Measurements from ENCODE around the gene FGF19.

FGF19 gene

GRCh38 chr11:69667619-69668604 lies 35.9 kb downstream of the FGF19 start:
- no peak for DNase-seq

DNA sequence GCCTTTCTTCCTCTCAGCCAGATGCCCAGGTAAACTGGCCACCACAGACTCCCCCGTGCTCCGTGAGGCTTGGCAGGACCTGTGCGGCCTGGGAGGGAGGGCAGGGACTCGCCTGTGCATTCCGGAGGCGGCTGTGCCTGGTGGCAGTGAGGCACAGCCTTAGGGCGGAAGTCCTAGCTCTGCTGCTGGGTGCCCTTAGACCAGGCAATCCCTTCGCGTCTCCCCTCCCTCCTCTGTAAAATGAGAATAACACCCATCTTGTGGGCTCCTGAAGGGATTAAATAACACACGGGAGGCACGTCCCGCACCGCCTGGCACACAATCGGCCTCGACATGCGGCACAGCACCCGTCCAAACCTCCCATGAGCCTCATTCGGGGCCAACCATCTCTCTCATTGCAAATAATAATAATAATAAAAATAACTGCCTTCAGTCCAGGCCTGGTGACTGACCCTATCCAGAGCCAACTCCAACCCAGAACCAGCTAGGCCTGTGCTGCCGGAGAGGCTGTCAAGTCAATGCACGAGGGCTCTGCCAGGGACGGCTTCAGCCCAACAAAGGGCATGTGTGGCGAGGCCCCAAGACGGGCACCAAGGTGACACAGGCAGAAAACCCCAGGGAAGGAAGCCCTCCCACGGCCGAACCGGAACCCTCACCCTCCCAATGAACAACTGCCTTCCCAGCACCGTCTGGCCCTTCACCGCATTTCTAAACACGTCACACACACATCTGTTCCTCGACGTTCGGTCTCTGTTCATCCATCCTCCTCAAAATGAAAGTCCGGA lies 36.9 kb downstream of the FGF19 start:
- DNase-seq, result no peak

- no peak for DNase-seq
These were observed 37.6 kb downstream of the FGF19 start for GRCh38 chr11:69666261-69666660.

DNA sequence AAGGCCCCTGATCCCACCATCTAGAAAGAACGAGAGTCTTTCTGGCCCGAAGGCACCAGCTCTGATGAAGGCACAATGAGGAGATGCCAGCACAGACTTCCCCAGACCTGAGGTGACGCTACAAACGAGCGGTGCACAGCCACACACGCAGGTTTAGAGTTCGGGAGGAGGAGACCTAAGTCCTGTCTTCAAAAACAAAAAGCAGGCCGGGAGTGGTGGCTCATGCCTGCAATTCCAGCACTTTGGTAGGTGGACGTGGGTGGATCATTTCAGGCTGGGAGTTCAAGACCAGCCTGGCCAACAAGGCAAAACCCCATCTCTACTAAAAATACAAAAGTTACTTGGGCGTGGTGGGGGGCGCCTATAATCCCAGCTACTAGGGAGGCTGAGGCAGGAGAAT lies 38.2 kb downstream of the FGF19 start:
- DNase-seq, result no peak

DNA sequence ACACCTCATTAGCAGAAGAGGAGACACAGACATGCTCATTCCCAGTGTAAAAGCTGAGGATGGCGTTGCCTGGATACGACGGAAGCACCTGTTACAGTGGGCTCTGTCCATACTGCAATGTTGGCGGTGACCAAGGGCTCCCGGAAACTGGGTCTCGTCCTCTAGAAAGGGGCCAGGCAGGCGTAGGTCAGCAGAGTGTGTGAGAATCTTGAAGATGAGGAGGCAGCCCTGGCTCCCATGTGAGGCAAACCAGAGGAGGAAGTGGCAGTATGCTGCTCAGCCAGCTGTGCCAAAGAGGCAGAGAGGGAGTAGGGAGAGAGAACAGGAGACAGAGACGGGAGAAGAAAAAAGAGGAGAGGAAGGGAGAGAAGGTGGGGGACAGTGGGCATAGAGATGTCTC lies 38.9 kb downstream of the FGF19 start:
- no peak for DNase-seq

GRCh38 chr11:69664103-69664775 lies 39.6 kb downstream of the FGF19 start:
- no peak for DNase-seq

- no peak for DNase-seq
These were observed 40.5 kb downstream of the FGF19 start for GRCh38 chr11:69663326-69663725.

DNA sequence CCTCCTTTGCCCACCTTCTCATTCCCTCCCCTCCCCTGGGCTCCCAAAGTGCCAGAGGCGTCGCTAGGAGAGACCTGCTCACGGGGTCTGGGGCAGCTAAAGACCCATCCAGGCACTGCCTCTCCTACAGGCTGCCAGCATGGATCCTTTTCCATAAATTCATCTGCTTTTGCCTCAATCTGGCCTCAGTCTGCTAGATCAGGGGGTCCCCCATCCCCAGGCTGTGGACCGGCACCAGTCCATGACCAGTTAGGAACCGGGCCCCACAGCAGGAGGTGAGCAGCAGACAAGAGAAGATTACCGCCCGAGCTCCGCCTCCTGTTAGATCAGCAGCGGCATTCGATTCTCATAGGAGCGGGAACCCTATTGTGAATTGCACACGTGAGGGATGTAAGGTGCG lies 41.0 kb downstream of the FGF19 start:
- DNase-seq, result no peak

DNA sequence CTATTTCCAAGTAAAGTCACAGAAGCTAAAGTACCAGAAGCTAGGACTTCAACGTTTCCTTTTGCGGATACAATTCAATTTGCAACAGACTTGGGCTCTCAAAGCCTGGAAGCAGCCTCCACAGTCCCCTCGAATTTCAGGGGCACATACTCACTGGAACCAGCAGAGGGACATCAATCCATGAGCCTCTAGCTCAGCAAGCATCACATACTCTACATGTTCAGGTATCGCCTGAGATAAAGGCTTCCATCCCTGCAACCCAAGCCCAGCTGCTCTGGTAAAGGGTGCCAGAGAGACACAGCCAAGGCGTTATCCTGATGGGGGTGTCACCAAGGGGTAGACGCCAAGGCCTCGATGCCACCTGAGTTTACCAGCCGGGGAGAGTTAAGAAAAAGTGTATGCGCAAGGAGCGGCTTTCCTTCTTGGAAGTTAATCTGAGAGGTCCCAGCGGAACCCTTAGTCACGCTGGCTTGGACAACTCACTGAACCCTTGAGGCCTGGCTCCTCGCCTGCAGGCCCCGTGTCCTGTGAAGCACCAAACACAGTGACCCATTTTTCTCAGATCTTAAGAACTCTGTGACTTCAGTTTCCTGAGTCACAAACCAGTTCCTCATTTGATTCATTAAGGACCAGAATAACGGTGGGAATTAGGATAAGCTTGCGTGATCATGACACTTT lies 41.7 kb downstream of the FGF19 start:
- DNase-seq, result no peak

GRCh38 chr11:69661413-69661715 lies 42.5 kb downstream of the FGF19 start:
- DNase-seq, result no peak

GRCh38 chr11:69660001-69660500 lies 43.8 kb downstream of the FGF19 start:
- no peak for DNase-seq

- no peak for DNase-seq
These were observed 44.2 kb downstream of the FGF19 start for GRCh38 chr11:69659591-69659990.

DNA sequence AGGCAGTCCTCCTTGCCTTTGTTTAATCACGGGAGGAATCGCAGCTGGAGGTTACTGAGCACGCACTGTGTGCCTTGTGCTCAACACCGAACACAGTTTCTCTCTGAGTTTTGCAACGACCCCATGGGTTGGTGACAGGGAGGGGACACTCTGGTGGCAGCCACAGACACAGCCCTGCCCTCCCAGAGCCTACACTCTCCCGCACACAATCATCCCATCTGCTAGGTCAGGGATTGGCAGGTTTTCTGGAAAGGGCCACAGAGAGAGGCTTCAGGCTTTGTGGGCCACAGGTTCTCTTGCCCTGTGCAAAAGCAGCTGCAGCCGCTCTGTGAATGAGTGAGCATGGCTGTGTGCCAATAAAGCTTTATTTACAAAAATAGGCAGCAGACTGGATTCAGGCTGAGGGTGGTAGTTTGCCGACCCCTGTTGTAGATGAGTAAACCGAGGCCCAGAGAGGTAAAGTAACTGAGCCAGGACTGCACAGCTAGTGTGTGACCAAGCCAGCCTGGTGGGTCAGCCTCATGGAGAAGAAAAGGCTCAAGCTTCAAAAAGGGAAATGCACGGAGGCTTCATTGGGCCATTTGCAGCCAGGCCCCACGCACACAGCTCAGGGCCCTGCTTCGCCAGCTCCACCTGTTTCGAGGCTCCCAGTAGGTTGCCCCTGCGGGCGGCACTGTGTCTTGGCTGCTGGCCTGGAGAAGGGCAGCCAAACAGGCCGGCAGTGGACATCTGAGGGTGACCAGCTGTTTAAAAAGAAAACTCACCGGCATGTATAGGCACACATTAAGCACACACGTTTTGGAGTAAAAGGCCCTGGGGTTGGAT lies 45.0 kb downstream of the FGF19 start:
- no peak for DNase-seq

DNA sequence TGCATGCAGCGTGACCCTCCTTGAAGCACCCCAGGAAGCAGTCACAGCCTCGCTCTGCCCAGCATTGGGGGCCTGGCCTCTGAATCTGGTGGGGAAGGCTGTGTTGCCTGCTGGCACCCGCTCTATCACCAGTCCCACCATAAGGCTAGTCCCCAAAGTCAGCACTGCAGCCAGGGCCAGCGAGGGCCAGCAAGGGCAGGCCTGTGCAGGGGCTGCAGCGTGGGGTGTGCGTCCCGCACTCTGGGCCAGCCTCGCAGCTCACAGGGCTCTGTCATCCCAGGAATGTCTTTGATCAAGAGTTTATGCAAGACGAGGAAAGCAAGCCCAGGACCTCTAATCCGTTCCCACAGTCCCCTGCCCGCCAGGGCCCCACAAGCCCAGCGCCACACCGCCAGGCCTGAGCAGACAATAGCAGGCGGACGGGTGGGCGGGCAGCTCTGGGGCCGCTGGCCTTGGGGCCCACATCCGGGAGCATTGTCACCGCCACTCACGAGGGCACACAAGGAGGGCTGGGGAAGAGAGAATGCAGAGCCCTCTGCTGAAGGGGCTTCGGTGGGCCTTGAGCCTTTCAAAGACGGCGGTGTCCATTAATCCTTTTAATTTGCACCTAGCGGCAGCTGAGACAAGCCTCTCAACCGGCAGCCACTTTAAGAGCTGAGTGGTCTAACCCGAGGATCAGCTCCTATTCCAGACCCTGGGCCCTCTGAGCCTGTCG lies 45.8 kb downstream of the FGF19 start:
- no peak for DNase-seq

GRCh38 chr11:69657456-69657910 lies 46.3 kb downstream of the FGF19 start:
- no peak for DNase-seq

DNA sequence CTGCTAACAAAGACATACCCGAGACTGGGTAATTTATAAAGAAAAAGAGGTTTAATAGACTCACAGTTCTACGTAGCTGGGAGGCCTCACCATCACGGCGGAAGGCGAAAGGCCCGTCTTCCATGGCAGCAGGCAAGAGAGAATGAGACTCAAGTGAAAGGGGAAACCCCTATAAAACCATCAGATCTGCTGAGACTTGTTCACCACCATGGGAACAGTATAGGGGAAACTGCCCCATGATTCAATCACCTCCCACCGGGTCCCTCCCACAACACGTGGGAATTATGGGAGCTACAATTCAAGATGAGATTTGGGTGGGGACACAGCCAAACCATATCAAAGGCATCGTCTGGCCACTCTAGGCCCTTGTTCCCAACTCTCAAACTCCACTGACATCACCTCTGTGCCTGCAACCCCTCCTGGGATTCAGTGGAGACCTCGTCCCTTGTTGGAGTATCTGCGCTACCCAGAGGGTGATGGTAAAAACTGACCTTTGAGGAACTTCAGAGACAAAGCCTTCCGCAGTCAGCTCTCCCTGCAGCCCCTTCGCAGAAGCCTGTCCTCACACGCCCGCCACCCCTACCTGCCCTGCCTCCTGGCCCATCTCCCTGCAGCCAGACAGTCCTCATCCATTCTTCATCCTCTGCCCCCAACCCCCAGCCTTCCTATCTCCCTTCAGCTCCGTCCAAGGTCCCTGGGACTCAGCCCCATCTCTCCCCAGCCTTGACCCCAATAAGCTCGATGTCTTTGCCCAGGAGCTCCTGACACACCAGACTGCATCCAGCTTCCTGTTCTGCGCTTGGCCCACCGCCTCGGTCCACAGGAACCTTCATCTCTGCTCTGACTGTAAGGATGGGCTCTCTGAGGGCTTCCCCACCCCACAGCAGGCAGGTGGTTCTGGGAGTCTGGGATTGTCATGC lies 47.0 kb downstream of the FGF19 start:
- no peak for DNase-seq

GRCh38 chr11:69655479-69656428 lies 48.1 kb downstream of the FGF19 start:
- no peak for DNase-seq

DNA sequence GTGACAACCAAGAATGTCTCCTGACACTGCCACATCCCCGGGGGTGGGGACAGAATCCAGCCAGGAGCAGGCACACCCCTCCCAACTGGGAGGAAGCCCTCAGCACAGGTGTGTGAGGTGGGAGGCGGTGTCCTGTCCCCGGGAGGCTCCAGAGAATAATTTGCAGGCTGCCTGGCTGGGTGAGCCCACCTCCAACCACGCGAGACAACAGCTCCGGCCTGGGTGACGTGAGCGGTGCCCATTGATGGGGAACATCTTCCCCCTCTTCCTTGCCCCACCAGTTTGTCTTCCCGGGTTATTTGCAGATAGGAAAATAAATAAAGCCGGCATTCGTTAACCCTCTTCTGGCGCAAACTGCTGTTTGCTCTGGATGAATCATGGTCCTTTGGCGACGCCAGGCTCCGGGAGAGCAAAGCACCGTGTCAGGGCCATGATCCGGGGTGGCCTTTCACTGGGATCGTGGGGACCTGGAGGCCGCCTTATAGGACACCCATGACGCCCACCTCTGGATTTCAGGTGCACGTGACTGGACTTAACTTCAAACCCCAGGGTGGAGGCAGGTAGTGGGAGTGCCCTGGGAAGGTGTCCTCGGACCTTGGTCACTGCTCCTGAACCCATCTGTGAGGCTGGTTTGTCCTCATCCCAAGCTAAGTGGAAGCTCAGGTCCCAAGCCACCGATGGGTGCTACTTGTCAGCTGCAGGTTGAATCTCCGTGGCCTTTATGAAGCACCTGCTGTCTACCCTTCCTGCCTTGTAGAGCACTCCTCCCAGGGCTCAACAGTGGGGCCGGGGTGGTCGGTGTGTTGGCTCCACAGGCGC lies 49.0 kb downstream of the FGF19 start:
- DNase-seq, result no peak

Measured in left hindlimb (tissue), 1 donor.